NCI-H2171 (cell line): Measurements from ENCODE around the gene ARID5B.

ENCODE experiments used
- DNase-seq: peaks from one replicate; lab custom pipeline; 2025; lab: John Stamatoyannopoulos, UW

ARID5B gene

DNA sequence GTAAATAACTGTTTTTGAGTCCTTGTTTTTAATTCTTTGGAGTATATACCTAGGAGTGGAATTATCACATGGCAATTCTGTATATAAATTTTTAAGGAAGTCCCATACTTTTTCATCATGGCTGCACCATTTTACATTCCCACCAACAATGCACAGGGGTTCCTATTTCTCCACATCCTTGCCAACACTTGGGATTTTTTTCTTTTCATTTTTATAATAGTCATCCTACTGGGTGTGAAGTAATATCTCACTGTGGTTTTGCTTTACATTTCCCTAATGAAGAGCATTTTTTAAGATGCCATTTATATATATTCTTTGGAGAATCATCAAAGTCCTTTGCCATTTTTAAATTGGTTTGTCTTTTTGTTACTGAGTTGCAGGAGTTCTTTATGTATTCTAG, 89.7 kb downstream of the ARID5B start:
- no peak for DNase-seq

DNA sequence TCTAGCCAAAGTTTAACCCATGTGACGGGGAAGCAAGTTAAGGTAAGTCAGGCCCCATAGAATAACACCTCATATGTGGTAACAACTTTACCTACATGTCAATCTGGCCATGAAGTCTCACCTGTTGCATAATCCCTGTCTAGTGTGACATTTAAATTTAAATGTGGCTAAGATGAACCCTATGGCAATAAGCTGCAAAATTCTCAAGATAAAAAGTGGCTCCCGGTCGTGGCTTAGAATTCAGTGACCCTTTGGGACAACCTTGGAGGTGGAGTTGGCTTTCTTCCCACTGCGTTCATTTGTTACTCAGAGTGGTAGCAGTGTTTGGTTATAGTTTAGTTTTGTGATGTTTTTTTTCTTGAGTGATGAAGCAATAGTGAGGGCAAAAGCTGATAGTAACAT, 90.6 kb downstream of the ARID5B start:
- no peak for DNase-seq

DNA sequence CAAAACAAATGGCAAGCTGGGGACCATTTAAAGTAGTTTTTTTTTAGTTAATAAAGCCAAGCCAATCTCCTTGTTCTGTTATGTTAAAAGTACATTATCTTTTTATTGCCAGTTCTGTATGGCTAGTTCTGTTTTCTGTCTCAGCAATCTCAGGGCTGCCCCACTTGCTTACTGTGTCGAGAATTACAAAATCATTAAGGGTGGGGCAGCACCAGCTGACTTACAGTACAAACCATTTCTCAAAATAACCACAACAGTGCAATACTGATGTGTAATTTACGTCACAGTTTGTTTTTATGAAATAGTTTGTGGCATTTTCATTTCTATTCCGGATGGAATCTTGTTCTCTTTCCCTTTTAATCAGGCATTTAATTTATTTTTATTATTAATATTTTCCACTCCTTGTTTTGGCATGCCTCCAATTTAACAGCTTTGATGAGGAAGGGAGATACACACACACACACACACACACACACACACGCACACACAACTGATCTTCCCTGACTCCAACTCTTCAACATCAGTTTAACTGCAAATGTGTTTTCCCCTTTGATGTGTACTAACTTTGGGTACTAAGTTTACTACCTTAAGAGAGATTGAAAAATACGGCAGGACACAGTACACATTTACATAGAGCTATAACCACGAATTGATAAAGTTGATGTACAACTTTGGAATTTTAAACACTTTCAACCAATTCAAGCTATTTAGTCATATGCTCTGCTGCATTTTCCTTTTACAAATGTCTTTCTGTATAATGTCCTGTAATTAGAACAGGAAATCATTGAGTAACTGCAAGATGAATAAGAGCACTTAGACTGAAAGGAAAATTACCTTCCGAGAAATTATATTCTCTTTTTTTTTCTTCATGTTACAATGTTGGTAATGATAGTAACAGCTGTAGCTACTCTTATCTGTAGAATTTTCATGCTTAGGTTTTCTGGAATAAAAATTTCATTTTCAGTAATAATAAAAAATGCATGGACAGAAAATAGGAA, 91.5 kb downstream of the ARID5B start:
- DNase-seq, result no peak

DNA sequence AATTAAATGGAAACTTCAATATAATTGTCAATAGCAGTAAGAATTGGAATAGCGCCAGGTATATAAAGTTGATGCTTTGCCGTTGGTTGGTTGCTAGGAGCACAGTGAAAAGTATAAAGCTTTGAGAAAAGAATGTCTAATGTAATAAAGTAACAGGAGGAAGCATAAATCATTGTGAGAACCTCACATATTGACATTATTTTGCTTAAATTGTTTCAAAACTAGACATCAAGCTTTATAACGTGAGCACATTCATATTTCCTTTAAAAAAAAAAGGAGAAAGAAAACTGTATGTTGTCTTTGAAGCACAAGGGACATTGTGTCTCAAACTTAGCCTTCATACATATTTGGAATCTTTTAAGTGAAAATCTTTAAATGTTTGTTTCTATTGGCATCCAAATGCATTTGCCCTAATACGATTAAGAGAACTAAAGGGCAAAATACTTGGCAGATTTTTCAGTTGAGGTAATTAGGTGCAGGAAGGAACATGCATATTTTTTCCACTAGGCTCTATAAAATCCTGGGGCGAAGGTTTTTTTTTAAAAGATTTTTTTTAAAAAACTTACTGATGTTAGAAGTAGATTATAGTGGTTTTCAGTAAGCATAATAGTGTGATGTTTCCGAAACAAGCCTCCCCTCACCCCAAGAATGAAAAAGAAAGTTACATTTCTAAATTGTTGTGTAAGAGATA, 92.4 kb downstream of the ARID5B start:
- no peak for DNase-seq

DNA sequence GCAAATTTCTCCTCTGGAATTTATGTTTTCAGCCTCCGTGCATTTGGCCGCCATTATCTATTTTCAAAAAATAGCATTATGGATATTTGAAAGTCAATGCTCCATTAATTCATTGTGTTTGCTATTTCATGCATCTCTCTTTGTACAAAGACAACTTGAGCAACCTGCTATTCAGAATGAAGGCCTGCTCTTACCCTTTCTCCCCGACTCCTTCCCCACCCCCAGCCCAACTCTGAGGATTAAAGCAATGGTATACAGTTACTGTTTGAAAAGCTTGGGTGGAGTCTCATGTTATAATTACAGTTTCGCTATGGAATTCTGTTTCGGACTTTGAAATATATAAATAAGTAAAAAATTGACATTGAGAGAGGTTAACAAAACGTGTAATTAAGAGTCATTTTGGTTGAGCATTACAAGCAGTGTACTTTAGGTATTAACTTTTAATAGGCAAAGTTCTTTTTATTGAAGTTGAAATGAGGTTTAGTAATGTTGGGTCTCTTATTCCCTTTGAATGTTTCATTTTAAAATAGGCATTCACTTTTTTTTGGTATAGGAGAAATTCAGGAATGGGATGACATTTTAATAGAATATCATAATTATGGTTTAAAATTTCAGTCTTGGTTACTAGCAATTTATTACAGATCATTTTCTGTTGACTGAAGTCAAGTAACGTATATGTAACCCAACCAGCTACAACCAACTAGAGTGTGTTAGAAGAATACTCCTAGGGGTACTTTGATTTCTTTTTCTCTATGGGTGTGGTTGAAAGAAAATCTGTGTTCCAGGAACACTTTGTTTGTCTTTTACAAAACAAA, 93.1 kb downstream of the ARID5B start:
- no peak for DNase-seq

DNA sequence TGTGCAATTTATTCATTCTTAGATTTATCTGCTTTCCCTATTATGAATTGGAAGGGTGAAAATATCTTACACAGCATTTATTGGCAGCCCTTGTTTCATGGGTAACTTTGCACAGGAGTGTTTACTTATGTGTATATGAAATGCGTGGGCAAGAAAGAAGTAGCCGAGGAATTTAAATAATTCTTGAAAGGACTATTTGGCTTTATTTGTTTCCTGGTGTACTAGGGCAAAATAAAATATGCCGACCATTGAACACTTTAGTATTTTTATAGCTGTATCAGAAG, 93.7 kb downstream of the ARID5B start:
- no peak for DNase-seq

DNA sequence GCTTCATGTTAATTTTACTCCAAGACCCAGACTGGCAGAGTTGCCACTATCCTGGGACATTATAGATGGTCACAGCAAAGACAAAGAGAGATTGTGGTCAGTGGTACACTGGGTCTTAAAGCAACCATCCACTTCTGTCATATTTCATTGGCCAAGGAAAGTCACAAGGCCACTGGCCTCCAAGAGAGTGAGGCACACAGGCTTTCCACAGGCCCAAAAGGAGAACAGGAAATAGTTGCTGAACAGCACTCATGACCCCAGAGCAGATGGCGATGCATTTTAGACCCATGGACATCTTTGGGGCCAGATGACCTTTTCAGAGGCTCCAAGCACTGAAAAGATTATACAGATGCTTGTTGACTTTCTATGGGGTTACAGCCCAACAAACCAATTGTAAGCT, 97.4 kb downstream of the ARID5B start:
- no peak for DNase-seq

DNA sequence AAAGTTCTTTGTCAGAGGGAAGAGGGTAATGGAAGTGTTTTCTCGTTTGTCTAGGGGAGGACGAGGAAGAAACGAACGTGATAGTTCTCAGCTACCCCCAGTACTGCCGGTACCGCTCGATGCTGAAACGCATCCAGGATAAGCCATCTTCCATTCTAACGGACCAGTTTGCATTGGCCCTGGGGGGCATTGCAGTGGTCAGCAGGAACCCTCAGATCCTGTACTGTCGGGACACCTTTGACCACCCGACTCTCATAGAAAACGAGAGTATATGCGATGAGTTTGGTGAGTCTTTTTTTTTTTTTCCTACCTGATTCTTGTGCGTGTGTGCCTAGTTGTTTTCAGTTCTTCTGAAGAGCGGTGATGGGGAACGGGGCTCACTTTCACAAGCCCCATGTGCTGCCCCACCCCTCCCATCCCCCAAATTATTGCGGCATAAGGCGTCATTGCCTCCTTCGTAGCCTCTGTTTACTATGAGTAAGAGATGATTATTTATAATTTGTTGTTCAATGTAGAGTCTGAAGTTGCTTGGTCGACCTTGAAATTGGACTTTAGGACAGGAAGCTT, 98.6 kb downstream of the ARID5B start:
- no peak for DNase-seq

DNA sequence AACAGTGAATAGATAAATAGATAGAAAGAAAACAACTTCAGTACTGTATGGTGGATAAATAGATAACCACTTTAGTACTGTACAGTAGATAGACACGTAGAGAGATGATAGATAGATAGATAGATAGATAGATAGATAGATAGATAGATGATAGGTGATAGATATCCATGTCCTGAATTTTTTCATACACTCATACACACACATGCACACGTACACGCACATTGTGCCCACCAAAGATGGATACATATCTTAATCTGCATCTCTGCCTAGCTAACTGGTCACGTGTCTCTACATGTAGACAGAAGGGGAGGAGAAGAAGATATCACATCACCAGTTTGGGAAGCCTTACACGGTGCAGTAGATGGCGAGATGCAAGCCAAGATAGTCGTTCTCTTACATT, 99.2 kb downstream of the ARID5B start:
- DNase-seq, result no peak

DNA sequence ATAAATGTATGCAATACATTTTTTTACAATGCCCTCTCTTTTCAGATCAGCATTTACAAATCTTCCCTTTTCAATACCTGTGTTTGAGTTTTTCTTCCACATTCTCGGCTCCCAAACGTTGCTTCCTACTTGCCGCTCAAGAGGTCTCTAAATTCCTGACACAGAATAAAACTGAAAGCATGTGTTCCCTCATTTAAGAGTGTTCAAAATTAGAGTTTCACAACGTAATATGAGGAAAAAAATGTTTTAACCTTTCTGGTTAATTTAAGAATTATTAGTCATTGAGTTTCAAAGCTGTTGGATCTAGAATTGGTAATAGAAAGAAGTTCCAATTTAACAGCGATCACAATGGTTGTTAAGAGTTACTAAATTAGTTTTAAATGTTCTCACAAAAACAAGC, 100.4 kb downstream of the ARID5B start:
- DNase-seq, result no peak

DNA sequence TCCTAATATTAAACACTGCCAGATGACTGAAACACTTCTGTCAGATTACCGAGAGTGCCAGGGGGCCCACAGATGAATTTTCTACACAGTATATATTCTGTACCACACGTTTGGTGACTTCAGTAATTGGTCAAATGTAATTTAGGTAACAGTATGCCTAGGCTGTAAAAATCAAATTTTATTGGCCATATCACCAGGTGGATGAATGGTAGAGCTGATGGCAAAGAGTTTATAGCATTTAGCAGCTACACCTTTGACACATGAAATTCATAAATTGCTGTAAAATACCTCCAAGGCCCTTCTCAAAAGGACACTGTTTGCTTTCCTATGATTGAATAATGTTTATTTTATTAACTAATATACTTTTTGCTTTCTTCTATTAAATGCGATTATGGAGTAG, 101.3 kb downstream of the ARID5B start:
- DNase-seq, result no peak

DNA sequence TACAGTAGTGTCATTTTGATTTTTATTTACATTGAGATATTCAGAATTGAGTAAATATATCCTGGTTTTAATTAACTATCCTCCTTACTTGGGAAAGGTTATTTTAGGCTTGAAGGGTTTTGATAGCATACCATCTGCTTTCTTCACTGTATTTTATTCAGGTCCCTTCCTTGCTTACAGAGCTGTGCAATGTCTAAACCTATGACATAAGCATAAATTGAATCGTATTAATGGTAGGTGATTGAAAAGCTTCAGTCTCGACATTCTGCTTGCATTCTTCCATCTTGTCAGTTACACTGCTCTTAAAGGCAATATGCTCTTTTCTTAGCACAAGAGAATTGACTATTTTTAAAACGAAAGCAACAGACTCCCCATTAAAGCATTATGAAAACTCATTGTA, 102.5 kb downstream of the ARID5B start:
- DNase-seq, result no peak

DNA sequence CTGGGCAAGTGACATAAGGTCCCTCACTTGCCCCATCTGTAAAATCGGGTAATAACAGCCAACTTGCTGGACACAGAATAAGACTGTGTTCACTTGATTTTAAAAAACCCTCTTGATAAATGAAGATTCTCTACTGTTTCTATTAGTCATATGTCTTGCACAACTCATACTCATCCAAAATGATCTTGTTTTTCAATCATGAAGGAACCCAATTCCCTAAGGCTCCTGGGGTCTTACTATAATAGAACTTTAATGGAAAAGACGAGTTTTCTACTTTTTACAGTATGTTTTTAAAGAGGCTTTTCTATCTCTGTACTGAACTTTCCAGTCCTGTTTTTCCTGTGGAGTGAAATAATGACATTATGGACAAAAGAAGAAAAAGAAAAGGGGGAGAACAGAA, 103.8 kb downstream of the ARID5B start:
- DNase-seq, result no peak

DNA sequence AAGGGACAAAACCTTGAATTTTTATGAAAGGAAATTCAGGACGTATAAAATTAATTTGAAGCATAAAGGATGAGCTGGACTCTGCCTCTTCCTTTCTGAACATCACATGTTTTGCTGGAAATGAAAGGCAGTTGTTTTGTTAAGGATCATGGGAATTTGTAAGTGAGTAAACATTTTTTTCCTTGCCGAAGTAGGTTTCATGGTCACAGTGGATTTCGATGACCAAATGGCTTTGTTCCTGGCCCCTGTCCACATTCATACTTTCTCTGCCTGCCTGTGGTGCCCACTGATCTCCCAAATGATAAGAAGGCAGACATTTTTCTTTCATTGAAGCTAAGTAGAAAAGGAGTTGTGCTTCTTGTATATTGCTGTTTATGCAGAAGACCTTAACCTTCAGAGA, 104.2 kb downstream of the ARID5B start:
- DNase-seq, result no peak

DNA sequence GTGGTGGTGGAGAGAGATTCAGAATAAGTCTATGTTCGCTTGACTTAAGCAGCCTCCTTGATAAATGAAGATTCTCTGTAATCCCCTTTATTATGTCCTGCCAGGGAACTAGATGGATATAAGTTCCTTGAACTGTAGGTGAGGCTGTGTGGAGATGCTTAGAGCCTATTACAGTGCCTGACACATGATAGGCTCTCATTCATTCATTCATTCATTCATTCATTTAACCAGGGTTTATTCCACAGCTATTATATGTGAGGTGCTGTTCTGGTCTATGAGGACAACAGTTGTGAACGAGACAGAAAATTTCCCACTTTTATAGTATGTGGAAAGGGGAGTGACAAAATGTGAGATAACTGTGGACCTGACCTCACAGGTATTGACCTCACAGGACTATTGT, 105.6 kb downstream of the ARID5B start:
- DNase-seq, result no peak

DNA sequence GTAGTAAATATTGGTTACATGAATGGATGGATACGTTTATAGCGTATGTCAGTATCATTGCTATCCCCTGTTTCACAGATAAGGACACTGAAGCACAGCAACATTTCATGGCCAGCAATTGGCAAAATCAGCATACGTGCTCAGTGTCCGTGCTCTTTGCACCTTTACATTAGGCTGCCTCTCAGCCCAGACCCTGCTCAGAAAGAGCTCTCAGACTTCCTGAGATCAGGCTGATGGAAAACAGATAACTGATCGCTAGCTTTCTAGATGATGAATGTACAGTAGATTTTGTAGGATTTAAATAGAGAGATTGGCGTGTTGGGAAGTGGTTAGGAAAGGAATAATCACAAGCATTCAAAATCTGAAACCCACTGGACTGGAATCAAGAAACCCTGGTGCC, 106.7 kb downstream of the ARID5B start:
- DNase-seq, result no peak

DNA sequence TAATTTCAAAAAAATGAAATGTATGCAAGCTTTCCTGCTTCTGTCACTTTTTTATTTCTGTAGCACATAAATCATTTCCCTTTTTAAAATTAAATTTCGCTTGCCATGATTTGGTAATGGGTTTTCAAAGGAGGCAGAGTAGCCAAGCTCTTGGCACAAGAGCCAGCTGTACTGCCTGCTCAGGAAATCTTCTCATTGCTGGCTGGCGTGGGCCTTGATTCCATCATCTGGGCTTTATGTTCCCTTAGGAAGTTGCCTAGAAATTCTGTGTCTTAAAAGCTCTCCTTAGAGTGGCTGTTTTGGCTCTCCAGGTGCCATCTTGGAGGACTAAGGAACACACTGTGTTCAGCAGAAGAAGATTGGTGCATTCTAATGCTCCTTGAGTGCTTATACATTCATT, 107.4 kb downstream of the ARID5B start:
- DNase-seq, result no peak

DNA sequence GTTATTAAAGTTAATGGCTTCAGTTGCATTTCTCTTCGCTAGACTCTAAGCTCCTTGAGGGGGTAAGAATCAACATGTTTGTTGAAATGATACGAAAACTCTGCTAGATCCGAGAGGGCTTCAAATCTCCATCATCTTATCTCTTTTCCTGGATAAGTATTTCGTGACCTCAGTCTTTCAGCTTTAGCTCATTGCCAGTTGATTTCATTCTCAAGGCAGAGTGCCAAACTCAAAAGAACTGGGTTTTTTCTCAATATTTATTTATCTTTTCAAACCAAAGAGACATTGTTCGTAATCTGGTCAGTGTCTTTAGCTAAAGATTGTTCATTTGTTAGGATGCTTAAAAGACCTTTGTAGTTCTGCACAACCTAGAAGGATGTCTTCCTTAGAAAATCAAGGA, 108.9 kb downstream of the ARID5B start:
- DNase-seq, result no peak

DNA sequence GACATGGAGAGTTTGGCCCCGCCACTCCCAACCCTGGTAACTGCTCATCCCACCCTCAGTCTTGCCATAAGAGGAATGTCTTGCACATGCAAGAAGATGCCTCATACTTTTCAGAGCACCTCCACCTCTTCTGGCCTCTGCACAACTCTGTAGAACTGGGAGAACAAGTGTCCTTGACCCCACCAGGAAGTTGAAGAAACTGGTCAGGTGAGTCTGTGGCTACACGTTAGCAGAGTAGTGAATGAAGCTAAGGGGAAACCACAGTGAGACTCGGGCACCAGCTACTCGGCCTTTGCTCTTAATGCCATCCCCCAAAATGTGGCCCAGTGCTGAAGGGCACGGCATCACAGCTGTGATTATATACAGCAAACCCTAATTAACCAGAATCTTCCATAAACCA, 110.1 kb downstream of the ARID5B start:
- no peak for DNase-seq

DNA sequence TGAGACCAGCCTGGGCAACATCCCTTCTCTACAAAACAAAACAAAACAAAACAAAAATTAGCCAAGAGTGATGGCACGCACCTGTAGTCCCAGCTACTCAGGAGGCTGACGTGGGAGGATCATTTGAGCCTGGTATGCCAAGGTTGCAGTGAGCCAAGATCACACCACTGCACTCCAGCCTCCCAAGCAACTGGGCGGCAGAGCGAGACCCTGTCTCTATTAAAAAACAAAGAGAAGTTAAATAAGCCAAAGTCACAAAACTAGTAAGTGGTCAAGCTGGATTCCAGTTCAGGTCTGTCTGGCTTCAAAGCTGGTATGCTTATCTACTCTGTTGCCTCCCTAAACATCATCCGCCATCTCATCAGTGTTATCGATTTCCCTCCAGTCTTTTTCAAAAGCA, 110.8 kb downstream of the ARID5B start:
- DNase-seq, result no peak

DNA sequence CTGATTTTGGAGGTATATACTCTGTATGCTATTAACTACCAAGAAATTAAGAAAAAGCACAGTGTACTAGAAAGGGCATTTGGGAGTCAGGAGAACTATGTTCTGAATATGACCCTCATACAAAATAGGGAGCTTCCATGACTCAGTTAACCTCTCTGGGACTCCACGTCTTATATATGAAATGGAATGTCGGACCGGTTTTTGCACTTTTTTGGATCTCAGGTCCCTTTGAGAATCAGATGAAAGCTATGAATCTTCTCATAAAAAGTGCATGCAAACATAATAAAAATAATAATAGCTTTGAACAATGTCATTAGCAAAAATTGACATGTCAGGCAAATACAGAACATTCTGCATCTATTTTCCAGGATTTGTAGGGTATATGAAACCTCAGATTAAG, 113.0 kb downstream of the ARID5B start:
- no peak for DNase-seq

DNA sequence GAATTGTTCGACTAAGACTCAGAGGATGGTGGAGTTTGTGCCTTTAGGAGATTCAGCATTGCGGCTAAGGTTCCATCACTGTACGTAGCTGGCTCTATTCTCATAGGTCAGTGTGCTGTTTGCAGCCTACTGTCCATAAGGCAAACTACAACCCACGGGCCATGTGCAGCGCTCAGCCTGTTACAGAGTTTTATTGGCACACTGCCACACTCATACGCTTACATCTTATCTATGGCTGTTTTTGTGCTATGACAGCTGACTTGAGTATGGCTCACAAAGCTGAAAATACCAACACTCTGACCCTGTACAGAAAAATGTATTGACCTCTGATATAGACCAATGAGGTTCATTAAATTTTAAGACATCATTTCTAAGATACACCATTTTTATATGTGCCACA, 114.5 kb downstream of the ARID5B start:
- no peak for DNase-seq
